H1 (cell line): ENCODE measurements around the gene ZNF385B. TPM values are rescaled to one million over a fixed set of nuclear protein-coding genes. Genes with fewer than 3 reads are reported as not detected.

ENCODE experiments used
- CTBP2 ChIP-seq: IDR thresholded peaks from 2 replicates; pipeline ENCODE4 v1.7.0; 2011; ENCODE audit warnings: borderline replicate concordance, mild to moderate bottlenecking, moderate library complexity, mixed read lengths, low read length; ENCODE audit not compliant: insufficient read depth, insufficient read length
- NRF1 ChIP-seq: IDR thresholded peaks from 2 replicates; pipeline ENCODE4 v1.6.1; 2011; ENCODE audit warnings: mild to moderate bottlenecking, low read depth, low read length, improper control_type of control experiment
- RNF2 ChIP-seq: fragments of 200-900, 300-1000 bp; sonication (generic); IDR thresholded peaks from 2 replicates; pipeline ENCODE4 v1.7.1; 2016; ENCODE audit warnings: borderline replicate concordance, low read depth, mild to moderate bottlenecking, antibody characterized with exemption, low read length; ENCODE audit not compliant: poor library complexity, severe bottlenecking; ENCODE audit errors: missing control alignments
- SP2 ChIP-seq: IDR thresholded peaks from 2 replicates; pipeline ENCODE4 v1.6.1; 2012; ENCODE audit warnings: mild to moderate bottlenecking, low read length, inconsistent platforms
- SRF ChIP-seq: IDR thresholded peaks from 2 replicates; pipeline ENCODE4 v1.6.1; 2011; ENCODE audit warnings: mild to moderate bottlenecking, low read depth, low read length, moderate library complexity
- TAF7 ChIP-seq: optimal IDR thresholded peaks from 2 replicates; pipeline ENCODE3; 2011; ENCODE audit warnings: low read depth, mild to moderate bottlenecking, inconsistent platforms, low read length, moderate library complexity, borderline replicate concordance
- YY1 ChIP-seq: IDR thresholded peaks from 2 replicates; pipeline ENCODE4 v1.6.1; 2011; ENCODE audit warnings: low read depth, mild to moderate bottlenecking, low read length
- polyA plus RNA-seq, 7 experiments: library from polyadenylated mRNA; depleted of rRNA in 3 of 7; stranded (reverse) in 5 of 7; unstranded in 2 of 7; fragments of >200 nt in 5 of 7; fragments of 200-250 nt in 2 of 7; gene quantifications; 1 replicate in 5 of 7; 2 replicates in 1 of 7; 4 replicates in 1 of 7; pipeline versions ENCODE4 v1.2.1 to v1.2.3, GENCODE V29; 2011 to 2013; ENCODE audit warnings: missing spikeins in 2 of 7, mixed read lengths in 2 of 7
- total RNA-seq: library from RNA; stranded (reverse); fragmentation: NEBNext Ultra II Directional; extraction: Animal tissue kit (Norgen Biotek cat#: 25700); gene quantifications from 2 replicates; pipeline ENCODE4 v1.2.1, GENCODE V29; 2021

ZNF385B gene
- total and polyA plus RNA-seq, 2 of the 8 experiments (the other 6 are each of a cell fraction or from before 2014, with no cell fraction given): 1.1 to 3.7 TPM

DNA sequence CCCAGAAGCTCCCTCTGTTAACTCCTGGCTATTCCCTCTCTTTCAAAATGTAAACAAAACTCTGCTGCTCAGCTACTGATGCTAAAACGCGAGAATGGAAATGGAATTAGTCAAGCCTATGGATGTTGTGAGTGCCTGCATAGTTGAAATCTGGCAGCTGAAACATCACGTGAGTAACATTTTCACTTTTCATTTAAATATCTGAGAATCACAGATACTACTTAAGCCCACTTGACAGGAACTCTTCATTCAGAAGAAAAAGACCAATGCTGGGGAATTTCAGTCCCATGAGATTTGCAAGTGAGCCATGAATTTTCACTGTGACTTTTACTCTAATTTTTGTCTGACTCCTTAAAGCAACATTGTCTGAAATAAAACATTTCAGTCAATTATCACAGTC is 381.5 kb downstream of the ZNF385B start (continued):
- no peak for TF ChIP-seq CTBP2
- TF ChIP-seq SRF: no peak
- no peak for TF ChIP-seq RNF2
- TF ChIP-seq YY1: no peak
- no peak for TF ChIP-seq TAF7
- TF ChIP-seq SP2: no peak
- no peak for TF ChIP-seq NRF1
